Measurements from ENCODE around the gene RAB5B.
"Not testable (repeated sequence)": the region's sequence is repeated elsewhere in the genome, so short reads cannot be mapped to it uniquely, and the experiment has no call there.

RAB5B gene

DNA sequence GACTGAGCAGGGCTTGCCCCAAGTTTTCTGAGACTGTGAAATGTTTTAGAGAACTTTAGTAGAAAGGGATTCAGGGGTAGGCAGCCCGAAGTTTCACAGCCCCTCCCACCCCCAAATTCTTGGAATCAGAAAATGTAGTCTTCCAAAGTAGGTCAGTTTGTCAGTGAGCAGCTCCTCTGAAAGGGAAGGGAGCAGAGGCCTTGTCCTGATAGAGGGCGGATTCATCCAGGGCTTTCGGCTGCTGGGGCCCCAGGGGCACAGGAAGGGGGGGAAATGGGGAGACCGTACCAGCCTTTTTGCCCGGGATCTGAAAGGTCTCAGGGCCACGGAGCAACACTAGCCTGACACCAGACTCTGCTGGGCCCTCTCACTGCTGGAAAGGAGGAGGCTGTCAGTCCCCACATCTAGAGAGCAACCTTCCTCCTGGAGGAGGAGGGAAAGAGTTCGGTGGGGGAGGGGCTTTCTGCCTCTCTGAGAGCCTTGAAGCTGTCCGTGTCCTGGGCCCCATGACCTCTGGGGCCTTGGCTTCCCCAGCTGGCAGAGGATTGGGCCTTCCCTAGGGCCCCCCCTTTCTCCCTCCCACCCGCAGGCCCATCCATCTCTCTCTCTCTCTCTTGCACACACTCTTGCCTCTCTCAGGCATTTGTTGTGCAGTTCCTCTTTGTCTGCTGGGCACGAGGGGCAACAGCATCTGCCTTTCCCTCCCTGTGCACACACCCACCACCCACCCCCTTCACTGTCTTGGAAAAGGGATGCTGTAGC lies 46.7 kb downstream of the RAB5B start, which contains the start of gene IKZF4:
Gene IKZF4, plus strand, starts transcription at position 621 of the 762 bp plus-strand sequence. CDS start 451 bp downstream, outside the sequence.
- no peak for DNase-seq

DNA sequence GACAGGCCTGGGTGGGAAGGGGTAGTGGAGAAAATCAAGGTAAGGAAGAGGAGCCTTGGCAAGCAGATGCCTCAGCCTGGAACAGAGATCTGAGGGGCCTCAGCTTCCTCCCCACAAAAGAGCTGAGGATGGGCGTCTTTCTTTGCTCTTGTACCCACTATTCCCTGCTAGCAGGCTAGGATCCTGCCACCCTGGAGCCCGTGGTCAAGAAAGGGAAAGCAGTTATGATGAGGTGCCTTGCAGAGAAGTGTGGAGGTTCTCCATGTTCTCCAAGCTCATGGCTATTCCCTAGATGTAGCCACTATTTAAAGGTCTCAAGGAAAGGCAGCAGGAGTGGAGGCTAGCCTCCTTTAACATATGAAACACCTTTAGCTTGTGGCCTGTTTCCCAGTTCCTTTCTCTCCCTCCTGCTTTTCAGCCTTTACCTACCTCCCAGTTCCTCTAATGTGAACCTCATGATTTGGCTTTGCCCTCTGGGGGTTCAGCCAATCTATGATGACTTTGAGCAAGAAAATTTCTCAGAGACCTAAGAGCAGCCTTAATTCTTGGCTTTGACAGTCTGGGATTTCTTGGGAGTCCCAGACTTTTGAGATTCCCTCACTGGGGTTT lies 48.1 kb downstream of the RAB5B start:
- DNase-seq = no peak

DNA sequence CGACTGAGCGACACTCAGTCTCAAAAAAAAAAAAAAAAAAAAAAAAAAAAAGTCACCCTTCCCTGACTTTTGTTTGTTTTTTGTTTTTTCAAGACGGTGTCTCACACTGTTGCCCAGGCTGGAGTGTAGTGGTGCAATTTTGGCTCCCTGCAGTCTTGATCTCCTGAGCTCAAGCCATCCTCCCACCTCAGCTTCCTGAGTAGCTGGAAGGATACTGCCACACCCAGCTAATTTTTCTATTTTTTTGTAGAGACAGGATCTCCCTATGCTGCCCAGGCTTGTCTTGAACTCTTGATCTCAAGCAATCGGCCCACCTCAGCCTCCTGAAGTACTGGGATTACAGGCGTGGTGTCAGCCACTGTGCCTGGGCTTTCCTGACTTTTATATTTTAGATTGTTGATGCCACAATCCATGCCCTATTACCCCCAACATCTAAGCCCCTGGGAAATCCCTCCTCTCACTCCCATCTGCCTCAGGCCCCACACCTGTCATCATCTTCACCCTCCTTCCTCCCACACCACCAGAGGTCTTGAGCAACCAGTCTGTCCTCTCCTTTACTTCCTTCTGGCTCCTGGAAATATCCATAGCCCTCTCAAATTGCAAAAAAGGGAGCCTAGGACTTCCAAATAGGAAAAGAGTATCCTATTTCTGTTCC lies 54.8 kb downstream of the RAB5B start:
- DNase-seq = peak; percentile 27

DNA sequence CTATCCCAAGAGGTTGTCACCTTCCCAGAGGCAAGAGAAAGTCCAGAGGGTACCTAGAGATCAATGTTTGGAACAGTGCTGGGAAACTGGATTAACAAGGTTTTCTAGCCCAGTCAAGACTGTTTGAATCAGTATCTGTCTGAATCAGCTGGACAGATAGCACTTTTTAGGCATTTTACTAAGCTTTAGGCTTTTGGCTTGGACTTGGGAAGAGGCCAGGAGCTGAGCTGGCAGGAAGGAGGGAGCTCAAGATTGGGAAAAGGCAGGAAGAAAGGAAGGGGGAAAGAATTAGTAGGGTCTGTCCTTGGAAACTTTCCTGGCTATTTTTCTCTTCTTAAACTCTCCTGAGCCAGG lies 55.3 kb downstream of the RAB5B start:
- DNase-seq = no peak

DNA sequence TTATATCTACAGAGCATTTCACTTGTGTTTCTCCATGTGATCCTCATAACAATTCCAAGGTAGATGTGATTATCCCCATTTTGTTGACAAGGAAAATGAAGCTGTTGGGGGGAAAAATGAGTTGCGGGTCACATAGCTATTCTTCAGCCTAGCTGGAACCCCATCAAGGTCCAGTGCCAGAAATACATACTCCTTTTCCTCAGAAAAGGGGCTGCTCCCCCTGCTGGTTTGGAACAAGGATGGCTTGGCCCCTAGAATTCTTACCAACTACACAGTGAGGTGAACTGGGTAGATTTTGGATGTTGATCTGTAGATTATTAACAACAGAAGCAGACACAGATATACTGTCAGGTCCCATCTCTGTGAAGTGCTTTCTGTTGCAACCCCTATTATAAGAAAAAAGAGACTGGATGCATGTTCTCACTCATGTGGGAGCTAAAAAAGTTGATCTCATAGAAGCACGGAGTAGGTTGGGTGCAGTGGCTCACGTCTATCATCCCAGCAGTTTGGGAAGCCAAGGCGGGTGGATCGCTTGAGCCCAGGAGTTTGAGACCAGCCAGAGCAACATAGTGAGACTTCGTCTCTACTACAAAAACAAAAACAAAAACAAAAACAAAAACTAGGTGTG lies 55.9 kb downstream of the RAB5B start:
- DNase-seq = peak; percentile 2

DNA sequence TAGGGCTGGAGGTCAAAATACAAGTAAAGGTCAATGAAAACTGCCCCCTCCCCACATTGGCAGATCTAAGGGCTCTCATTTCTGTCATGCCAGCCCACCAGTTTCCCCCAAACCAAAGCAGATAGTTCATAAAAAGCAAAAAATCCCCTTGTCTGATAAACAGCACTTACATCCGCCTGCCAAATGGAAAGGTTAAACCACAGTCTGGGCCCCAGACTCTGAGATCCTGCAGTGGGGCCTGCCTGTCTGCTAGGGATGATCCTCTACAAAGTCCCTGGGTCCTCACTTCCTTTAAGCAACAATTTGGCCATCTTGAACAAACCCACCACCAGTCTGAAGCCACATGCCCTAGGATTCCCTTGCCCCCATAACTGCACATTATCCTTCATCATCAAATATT lies 58.1 kb downstream of the RAB5B start:
- no peak for DNase-seq

DNA sequence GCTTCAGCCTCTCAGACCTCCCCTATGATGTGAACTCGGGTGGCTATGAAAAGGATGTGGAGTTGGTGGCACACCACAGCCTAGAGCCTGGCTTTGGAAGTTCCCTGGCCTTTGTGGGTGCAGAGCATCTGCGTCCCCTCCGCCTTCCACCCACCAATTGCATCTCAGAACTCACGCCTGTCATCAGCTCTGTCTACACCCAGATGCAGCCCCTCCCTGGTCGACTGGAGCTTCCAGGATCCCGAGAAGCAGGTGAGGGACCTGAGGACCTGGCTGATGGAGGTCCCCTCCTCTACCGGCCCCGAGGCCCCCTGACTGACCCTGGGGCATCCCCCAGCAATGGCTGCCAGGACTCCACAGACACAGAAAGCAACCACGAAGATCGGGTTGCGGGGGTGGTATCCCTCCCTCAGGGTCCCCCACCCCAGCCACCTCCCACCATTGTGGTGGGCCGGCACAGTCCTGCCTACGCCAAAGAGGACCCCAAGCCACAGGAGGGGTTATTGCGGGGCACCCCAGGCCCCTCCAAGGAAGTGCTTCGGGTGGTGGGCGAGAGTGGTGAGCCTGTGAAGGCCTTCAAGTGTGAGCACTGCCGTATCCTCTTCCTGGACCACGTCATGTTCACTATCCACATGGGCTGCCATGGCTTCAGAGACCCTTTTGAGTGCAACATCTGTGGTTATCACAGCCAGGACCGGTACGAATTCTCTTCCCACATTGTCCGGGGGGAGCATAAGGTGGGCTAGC lies 60.9 kb downstream of the RAB5B start:
- DNase-seq = no peak

DNA sequence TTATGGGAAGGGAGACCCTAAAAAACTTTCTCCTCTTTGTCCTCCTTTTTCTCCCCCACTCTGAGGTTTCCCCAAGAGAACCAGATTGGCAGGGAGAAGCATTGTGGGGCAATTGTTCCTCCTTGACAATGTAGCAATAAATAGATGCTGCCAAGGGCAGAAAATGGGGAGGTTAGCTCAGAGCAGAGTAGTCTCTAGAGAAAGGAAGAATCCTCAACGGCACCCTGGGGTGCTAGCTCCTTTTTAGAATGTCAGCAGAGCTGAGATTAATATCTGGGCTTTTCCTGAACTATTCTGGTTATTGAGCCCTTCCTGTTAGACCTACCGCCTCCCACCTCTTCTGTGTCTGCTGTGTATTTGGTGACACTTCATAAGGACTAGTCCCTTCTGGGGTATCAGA lies 63.3 kb downstream of the RAB5B start:
- no peak for DNase-seq

DNA sequence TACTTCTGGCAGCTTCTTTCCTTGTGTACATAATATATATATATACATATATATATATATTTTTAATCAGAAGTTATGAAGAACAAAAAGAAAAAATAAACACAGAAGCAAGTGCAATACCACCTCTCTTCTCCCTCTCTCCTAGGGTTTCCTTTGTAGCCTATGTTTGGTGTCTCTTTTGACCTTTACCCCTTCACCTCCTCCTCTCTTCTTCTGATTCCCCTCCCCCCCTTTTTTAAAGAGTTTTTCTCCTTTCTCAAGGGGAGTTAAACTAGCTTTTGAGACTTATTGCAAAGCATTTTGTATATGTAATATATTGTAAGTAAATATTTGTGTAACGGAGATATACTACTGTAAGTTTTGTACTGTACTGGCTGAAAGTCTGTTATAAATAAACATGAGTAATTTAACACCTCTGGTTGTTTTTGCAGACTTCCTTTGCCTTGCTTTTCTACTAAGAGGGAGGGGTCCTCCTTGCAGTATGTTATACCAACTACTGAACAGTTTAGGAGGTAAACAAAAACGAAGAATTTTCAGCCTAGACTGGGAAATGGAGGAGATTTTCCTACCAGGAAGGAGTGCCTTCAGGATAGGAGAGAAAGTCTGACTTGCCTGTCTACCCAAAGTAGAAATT lies 64.3 kb downstream of the RAB5B start:
- DNase-seq = no peak

DNA sequence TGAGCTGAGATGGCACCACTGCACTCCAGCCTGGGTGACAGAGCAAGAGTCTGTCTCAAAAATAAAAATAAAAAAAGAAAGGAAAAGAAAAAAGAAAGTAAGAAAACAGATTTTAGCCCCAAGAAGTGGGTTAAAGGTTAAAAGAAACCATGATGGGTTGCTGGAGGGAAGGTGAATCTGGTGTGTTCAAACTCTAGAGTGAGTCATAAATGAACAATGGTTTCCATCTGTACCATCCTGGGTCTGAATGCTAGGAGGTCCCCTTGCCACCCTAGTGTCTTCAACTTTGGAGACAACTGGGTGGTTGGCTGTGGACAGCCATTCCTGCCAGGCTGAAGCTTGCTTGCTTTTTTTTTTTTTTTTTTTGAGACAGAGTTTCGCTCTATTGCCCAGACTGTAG lies 66.3 kb downstream of the RAB5B start:
- DNase-seq = no peak

DNA sequence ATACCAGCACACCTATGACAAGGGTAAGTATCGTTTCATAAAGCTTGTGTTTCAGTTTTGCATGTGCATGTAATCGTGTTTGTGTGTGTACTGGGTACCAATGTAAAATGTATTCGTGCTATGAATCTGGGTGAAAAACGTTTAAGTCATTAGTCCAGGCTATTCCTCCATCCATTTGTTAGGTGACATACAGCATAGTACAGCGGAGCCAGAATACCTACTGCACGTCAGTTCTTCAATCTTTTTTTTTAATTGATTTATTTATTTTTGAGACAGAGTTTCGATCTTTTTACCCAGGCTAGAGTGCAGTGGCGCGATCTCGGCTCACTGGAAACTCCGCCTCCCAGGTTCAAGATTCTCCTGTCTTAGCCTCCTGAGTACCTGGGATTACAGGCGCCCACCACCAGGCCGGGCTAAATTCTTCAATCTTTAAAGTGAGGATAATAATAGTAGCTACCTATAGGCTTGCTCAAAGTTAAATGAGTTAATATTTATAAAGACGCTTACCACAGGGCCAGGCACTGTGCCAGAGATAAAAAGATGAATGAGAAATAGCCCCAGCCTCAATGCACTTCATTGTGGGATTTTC lies 67.2 kb downstream of the RAB5B start:
- no peak for DNase-seq

DNA sequence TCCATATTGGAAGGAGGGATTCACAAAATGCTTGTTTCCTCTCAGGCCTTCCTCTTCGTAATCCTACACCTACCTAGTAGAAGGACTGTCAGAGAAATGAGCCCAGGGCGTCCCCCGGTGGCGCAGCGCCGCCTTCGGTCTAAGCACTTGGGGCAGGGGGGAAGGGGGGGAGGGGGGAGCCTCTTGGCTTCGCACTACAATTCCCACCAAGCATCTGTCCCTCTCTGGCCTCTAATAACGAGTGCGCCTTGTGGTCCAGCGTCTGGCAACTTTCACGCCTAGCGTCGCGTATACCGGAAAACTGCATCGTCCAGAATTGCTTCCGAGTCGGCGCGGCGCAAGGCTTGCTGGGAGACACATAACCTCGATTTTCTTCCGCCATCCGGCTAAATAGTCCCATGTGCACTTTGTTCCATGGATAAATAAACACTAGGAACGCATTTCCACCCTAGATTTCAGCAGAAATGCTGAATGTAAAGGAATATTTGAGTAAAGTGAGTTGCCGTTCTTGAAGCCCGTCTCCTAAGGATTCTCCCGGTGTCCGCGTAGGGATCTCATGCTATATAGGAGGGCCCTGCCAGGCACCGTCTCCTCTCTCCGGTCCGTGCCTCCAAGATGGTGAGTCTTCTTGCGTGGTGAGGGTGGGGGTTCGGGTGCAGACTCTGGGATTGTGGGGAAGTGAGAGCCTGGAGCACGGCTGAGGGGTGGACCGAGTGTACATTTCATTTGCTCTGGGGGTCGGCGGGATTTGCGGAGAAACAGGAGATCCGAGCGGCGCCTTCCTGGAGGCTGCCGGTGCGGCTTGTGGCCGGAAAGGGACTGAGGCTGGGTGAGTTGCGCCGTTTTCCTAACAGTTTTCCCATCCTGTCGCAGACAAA lies 67.9 kb downstream of the RAB5B start, which contains the start of gene RPS26:
Gene RPS26, plus strand, starts transcription at position 367 of the 878 bp plus-strand sequence. Its CDS starts 249 bp downstream, at position 616.
- peak; percentile 98 for DNase-seq

DNA sequence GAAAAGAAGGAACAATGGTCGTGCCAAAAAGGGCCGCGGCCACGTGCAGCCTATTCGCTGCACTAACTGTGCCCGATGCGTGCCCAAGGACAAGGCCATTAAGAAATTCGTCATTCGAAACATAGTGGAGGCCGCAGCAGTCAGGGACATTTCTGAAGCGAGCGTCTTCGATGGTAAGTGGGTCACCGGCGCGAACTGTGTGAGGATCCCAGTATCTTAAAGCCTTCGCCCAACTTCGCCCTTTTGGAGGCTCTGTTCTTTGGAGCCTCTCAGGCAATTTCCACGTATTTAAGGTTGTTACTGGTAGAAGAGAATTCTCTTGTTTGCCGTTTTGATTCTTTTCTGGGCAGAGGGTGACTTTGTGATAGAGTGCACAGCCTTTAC lies 68.5 kb downstream of the RAB5B start:
- not testable (repeated sequence) for DNase-seq

DNA sequence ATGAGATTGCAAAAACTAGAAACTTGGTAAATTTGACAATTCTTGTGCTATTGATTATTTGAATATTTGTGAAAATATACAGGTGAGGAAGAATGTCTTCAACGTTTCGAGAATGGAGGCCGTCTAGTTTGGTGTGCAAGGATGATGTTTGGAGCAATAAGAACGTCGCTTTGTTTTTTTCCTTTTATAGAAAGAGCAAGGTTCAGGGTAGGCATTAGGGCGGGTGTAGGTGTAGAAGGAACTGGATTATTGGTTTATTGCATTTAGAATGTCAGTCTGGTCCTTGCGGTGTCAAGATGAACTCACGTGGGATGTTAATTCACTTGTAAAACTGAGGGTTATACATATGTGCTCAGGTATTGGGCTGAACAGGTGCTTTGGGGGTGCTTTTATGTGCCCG lies 69.0 kb downstream of the RAB5B start:
- DNase-seq = no peak

Measured in NCI-H2171 (cell line).